ENCODE measurements around the gene IL34. TPM values are rescaled to one million over a fixed set of nuclear protein-coding genes. Genes with fewer than 3 reads are reported as not detected.

The IL34 gene
- total and polyA plus RNA-seq, 2 of the 13 experiments (the other 11 are each of a cell fraction or from before 2014, with no cell fraction given) = 1.2 to 1.3 TPM

DNA sequence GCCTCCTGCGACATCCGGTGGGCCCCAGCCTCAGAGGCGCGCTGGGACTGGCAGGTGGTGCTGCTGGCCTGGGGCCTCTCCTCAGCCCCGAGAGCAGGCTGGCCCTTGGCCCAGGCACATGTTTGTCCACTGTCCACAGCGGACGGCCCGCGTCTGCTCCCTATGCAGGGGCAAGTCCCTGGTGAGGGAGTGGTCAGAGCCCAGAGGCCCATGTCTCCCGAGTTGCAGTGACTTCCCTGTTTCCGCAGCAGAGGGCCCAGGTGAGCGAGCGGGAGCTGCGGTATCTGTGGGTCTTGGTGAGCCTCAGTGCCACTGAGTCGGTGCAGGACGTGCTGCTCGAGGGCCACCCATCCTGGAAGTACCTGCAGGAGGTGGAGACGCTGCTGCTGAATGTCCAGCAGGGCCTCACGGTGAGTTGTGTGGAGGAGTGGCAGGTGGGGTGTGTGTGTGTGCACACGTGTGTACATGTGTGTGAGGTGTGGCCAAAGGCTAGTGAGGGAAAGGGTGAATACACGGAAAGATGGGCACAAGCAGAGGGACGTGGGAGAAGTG lies 10.4 kb downstream of the IL34 start (continued):
- TF ChIP-seq CSRNP1 (CRISPR knock-in tag; IDR thresholded peaks at IDR 0.05) (peak; percentile 68; the same call in 1 of the 2 replicates), ZFX (CRISPR knock-in tag; IDR thresholded peaks at IDR 0.05; ENCODE audit: low read depth) (peak; percentile 94), ADNP (CRISPR knock-in tag; IDR thresholded peaks at IDR 0.05) (no peak), ZNF280B (CRISPR knock-in tag; IDR thresholded peaks at IDR 0.05; ENCODE audit: borderline replicate concordance) (peak; percentile 98), ZNF33B (CRISPR knock-in tag; IDR thresholded peaks at IDR 0.05) (peak; percentile 97), PITX1 (CRISPR knock-in tag; IDR thresholded peaks at IDR 0.05) (peak; percentile 87), NCOA1 (CRISPR knock-in tag; IDR thresholded peaks at IDR 0.05) (0 out of 2 replicates have a peak, but pooled peaks have one; percentile 21), HOXD1 (CRISPR knock-in tag; IDR thresholded peaks at IDR 0.05) (0 out of 2 replicates have a peak, but pooled peaks have one; percentile 46), ZNF343 (CRISPR knock-in tag; IDR thresholded peaks at IDR 0.05) (no peak), KMT2A (CRISPR knock-in tag; IDR thresholded peaks at IDR 0.05) (no peak), IRX3 (CRISPR knock-in tag; IDR thresholded peaks at IDR 0.05; ENCODE audit: borderline replicate concordance, low read depth) (no peak), SMARCC2 (IDR thresholded peaks at IDR 0.05) (no peak), STAT5B (CRISPR knock-in tag; IDR thresholded peaks at IDR 0.05) (no peak), RFXAP (CRISPR knock-in tag; IDR thresholded peaks at IDR 0.05; ENCODE audit: borderline replicate concordance) (0 out of 2 replicates have a peak, but pooled peaks have one; percentile 42), KLF16 (CRISPR knock-in tag; IDR thresholded peaks at IDR 0.05) (peak in 1 of 2 experiments; percentile 42; a peak in 1 of 4 replicates), HNRNPK (IDR thresholded peaks at IDR 0.05; ENCODE audit: low read depth, low read length, poor library complexity, severe bottlenecking) (no peak), CREB3 (CRISPR knock-in tag; IDR thresholded peaks at IDR 0.05) (no peak), ZNF761 (CRISPR knock-in tag; conservative IDR thresholded peaks at IDR 0.05) (no peak; the same call in 1 of the 2 replicates)
- TF ChIP-seq, protein P1, sequence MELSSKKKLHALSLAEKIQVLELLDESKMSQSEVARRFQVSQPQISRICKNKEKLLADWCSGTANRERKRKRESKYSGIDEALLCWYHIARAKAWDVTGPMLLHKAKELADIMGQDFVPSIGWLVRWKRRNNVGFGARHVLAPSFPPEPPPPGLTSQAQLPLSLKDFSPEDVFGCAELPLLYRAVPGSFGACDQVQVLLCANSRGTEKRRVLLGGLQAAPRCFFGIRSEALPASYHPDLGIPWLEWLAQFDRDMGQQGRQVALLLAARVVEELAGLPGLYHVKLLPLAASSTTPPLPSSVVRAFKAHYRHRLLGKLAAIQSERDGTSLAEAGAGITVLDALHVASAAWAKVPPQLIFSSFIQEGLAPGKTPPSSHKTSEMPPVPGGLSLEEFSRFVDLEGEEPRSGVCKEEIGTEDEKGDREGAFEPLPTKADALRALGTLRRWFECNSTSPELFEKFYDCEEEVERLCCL (CRISPR knock-in tag; IDR thresholded peaks at IDR 0.05; ENCODE audit: borderline replicate concordance) = peak; percentile 93; the same call in 1 of the 2 replicates
- TF ChIP-seq, protein P2, sequence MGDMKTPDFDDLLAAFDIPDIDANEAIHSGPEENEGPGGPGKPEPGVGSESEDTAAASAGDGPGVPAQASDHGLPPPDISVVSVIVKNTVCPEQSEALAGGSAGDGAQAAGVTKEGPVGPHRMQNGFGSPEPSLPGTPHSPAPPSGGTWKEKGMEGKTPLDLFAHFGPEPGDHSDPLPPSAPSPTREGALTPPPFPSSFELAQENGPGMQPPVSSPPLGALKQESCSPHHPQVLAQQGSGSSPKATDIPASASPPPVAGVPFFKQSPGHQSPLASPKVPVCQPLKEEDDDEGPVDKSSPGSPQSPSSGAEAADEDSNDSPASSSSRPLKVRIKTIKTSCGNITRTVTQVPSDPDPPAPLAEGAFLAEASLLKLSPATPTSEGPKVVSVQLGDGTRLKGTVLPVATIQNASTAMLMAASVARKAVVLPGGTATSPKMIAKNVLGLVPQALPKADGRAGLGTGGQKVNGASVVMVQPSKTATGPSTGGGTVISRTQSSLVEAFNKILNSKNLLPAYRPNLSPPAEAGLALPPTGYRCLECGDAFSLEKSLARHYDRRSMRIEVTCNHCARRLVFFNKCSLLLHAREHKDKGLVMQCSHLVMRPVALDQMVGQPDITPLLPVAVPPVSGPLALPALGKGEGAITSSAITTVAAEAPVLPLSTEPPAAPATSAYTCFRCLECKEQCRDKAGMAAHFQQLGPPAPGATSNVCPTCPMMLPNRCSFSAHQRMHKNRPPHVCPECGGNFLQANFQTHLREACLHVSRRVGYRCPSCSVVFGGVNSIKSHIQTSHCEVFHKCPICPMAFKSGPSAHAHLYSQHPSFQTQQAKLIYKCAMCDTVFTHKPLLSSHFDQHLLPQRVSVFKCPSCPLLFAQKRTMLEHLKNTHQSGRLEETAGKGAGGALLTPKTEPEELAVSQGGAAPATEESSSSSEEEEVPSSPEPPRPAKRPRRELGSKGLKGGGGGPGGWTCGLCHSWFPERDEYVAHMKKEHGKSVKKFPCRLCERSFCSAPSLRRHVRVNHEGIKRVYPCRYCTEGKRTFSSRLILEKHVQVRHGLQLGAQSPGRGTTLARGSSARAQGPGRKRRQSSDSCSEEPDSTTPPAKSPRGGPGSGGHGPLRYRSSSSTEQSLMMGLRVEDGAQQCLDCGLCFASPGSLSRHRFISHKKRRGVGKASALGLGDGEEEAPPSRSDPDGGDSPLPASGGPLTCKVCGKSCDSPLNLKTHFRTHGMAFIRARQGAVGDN (CRISPR knock-in tag; IDR thresholded peaks at IDR 0.05) = peak; percentile 100
